ENCODE measurements around the gene CD81. TPM values are rescaled to one million over a fixed set of nuclear protein-coding genes. Genes with fewer than 3 reads are reported as not detected.

Gene CD81
- total RNA-seq, 1 experiment from 2014 or later, result 416 TPM

DNA sequence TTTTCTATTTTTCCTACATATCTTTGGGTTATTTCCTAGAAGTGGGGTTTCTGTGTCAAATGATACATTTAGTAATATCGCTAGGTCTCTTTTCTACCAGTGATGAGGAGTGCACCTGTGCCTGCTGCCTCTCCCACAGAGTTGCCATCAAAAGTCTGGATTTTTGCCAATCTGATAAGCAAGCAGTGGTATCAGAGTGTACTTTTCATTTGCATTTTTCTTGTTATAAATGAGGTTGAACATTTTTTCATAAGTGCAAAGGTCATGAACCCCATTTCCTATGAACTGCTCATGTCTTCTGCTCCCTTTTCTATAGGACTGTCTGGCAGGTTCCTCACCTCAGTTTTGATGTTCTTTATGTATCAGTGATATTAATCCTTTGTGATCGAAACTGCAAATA, 65.5 kb downstream of the CD81 start:
- H3K4me1 ChIP-seq (ENCODE audit: control insufficient read depth, insufficient read depth, low read length), result peaks cover 7% of the 10 kb centered on the region; the same call in 1 of the 2 replicates
- BruUV-seq (replicated peaks), result no TSS peak
- ATAC-seq, result no peak
- CTCF ChIA-PET, result no interaction called here
- POLR2A ChIA-PET, result no interaction called here
- no peak overlapping the region for H3K27ac ChIP-seq (ENCODE audit: low read length)
- no peak for DNase-seq (ENCODE audit: low read depth, low spot score)
- H3K36me3 ChIP-seq (ENCODE audit: control insufficient read depth, insufficient read depth, low read length), result no peaks in the 10 kb centered on the region
- H3K4me3 ChIP-seq (ENCODE audit: low read depth in 2 of 2, low read length in 2 of 2), result no peak overlapping the region
- H3K9me3 ChIP-seq (ENCODE audit: control insufficient read depth, insufficient read depth, low read depth, low read length), result no peaks in the 10 kb centered on the region
- peaks cover 8% of the 10 kb centered on the region; the same call in 1 of the 2 replicates for H3K27me3 ChIP-seq (ENCODE audit: control insufficient read depth, insufficient read depth, low read length)
- in situ Hi-C loops (cut with HindIII; ENCODE audit: low pct_unique_long_range_greater_than_20kb, low sequenced_read_pairs) (no loop called here), intact Hi-C loops (cut with micrococcal nuclease; ENCODE audit: unreplicated experiment) (no loop called here)
- TF ChIP-seq POLR2AphosphoS5 (IDR thresholded peaks at IDR 0.05; ENCODE audit: low read depth, low read length), result no peak
- TF ChIP-seq, protein P1, sequence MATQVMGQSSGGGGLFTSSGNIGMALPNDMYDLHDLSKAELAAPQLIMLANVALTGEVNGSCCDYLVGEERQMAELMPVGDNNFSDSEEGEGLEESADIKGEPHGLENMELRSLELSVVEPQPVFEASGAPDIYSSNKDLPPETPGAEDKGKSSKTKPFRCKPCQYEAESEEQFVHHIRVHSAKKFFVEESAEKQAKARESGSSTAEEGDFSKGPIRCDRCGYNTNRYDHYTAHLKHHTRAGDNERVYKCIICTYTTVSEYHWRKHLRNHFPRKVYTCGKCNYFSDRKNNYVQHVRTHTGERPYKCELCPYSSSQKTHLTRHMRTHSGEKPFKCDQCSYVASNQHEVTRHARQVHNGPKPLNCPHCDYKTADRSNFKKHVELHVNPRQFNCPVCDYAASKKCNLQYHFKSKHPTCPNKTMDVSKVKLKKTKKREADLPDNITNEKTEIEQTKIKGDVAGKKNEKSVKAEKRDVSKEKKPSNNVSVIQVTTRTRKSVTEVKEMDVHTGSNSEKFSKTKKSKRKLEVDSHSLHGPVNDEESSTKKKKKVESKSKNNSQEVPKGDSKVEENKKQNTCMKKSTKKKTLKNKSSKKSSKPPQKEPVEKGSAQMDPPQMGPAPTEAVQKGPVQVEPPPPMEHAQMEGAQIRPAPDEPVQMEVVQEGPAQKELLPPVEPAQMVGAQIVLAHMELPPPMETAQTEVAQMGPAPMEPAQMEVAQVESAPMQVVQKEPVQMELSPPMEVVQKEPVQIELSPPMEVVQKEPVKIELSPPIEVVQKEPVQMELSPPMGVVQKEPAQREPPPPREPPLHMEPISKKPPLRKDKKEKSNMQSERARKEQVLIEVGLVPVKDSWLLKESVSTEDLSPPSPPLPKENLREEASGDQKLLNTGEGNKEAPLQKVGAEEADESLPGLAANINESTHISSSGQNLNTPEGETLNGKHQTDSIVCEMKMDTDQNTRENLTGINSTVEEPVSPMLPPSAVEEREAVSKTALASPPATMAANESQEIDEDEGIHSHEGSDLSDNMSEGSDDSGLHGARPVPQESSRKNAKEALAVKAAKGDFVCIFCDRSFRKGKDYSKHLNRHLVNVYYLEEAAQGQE (IDR thresholded peaks at IDR 0.05; ENCODE audit: insufficient read depth in 1 of 2, low read depth in 2 of 2, low read length in 1 of 2), result no peak
- no peak for TF ChIP-seq SIN3A (IDR thresholded peaks at IDR 0.05; ENCODE audit: borderline replicate concordance, insufficient read depth, low read depth, low read length)
- TF ChIP-seq TCF7L2 (IDR thresholded peaks at IDR 0.05; ENCODE audit: low read depth, low read length), result no peak
- TF ChIP-seq, protein P2, sequence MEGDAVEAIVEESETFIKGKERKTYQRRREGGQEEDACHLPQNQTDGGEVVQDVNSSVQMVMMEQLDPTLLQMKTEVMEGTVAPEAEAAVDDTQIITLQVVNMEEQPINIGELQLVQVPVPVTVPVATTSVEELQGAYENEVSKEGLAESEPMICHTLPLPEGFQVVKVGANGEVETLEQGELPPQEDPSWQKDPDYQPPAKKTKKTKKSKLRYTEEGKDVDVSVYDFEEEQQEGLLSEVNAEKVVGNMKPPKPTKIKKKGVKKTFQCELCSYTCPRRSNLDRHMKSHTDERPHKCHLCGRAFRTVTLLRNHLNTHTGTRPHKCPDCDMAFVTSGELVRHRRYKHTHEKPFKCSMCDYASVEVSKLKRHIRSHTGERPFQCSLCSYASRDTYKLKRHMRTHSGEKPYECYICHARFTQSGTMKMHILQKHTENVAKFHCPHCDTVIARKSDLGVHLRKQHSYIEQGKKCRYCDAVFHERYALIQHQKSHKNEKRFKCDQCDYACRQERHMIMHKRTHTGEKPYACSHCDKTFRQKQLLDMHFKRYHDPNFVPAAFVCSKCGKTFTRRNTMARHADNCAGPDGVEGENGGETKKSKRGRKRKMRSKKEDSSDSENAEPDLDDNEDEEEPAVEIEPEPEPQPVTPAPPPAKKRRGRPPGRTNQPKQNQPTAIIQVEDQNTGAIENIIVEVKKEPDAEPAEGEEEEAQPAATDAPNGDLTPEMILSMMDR (IDR thresholded peaks at IDR 0.05), result no peak

DNA sequence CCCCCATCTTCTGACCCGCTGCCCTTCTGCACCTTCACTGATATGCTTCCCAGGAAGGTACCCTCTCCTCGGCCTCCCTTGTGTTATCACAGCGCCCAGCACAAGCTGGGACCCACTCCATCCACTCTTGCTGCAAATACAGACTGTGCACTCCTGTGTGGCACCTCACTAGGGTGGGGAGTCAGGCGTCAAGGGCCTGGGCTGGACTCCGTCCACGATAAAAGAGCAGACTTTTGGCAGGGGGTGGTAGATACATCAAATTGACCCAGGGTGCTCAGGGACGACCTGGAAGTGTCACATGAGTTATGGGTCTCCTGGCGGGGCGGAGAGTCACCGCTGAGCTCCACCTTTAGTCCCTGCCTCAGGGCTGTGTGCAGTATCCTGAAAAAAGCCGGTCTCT, 66.3 kb downstream of the CD81 start:
- H3K36me3 ChIP-seq (ENCODE audit: control insufficient read depth, insufficient read depth, low read length), result no peaks in the 10 kb centered on the region
- in situ Hi-C loops (cut with HindIII; ENCODE audit: low pct_unique_long_range_greater_than_20kb, low sequenced_read_pairs) (no loop called here), intact Hi-C loops (cut with micrococcal nuclease; ENCODE audit: unreplicated experiment) (no loop called here)
- H3K9me3 ChIP-seq (ENCODE audit: control insufficient read depth, insufficient read depth, low read depth, low read length), result no peaks in the 10 kb centered on the region
- no peak overlapping the region for H3K27ac ChIP-seq (ENCODE audit: low read length)
- H3K27me3 ChIP-seq (ENCODE audit: control insufficient read depth, insufficient read depth, low read length), result peaks cover 8% of the 10 kb centered on the region; the same call in 1 of the 2 replicates
- no peak for ATAC-seq
- peaks cover 7% of the 10 kb centered on the region; the same call in 1 of the 2 replicates for H3K4me1 ChIP-seq (ENCODE audit: control insufficient read depth, insufficient read depth, low read length)
- ChIA-PET POLR2A (interaction anchor here (0.7 kb wide), 1 partner anchor 77 kb away, joined by 3 read pairs; no protein-coding TSS in a partner anchor), CTCF (no interaction called here)
- BruUV-seq (replicated peaks), result no TSS peak
- no peak overlapping the region for H3K4me3 ChIP-seq (ENCODE audit: low read depth in 2 of 2, low read length in 2 of 2)
- no peak for DNase-seq (ENCODE audit: low read depth, low spot score)
- TF ChIP-seq, protein P1 (IDR thresholded peaks at IDR 0.05; ENCODE audit: insufficient read depth in 1 of 2, low read depth in 2 of 2, low read length in 1 of 2), result no peak
- TF ChIP-seq, protein P2 (IDR thresholded peaks at IDR 0.05), result no peak
- no peak for TF ChIP-seq POLR2AphosphoS5 (IDR thresholded peaks at IDR 0.05; ENCODE audit: low read depth, low read length)
- TF ChIP-seq TCF7L2 (IDR thresholded peaks at IDR 0.05; ENCODE audit: low read depth, low read length), result no peak
- no peak for TF ChIP-seq SIN3A (IDR thresholded peaks at IDR 0.05; ENCODE audit: borderline replicate concordance, insufficient read depth, low read depth, low read length)
